GM23248 (cell line): Measurements from ENCODE around the gene SNRPA. TPM values are rescaled to one million over a fixed set of nuclear protein-coding genes. Genes with fewer than 3 reads are reported as not detected.

Experiments
- DNase-seq: peaks from one replicate; pipeline ENCODE4 v3.0.0-alpha.2; 2015
- H2AFZ ChIP-seq: fragments of 200-600 bp; sonication (generic); 2 replicates; pipeline ENCODE4 v1.6.1; 2016; ENCODE audit warnings: antibody characterized with exemption
- H3F3A ChIP-seq: fragments of 200-600 bp; sonication (generic); 2 replicates; pipeline ENCODE4 v1.6.1; 2016; ENCODE audit warnings: mild to moderate bottlenecking, antibody characterized with exemption, mixed run types; ENCODE audit not compliant: insufficient read depth
- H3K27ac ChIP-seq: fragments of 200-600 bp; sonication (generic); 2 replicates; pipeline ENCODE4 v1.5.1; 2016; ENCODE audit warnings: mild to moderate bottlenecking
- H3K27me3 ChIP-seq: fragments of 200-600 bp; sonication (generic); replicated peaks from 2 replicates; pipeline ENCODE4 v1.6.1; 2016; ENCODE audit warnings: mild to moderate bottlenecking; ENCODE audit not compliant: insufficient read depth
- H3K36me3 ChIP-seq: fragments of 200-600 bp; sonication (generic); 2 replicates; pipeline ENCODE4 v1.6.1; 2016; ENCODE audit warnings: low read depth, mild to moderate bottlenecking
- H3K4me1 ChIP-seq: fragments of 200-600 bp; sonication (generic); 2 replicates; pipeline ENCODE4 v1.6.1; 2016; ENCODE audit warnings: mild to moderate bottlenecking; ENCODE audit not compliant: insufficient read depth
- H3K4me2 ChIP-seq: fragments of 200-600 bp; sonication (generic); one replicate; pipeline ENCODE4 v1.6.1; 2016; ENCODE audit warnings: mild to moderate bottlenecking; ENCODE audit not compliant: unreplicated experiment
- H3K4me3 ChIP-seq: fragments of 200-600 bp; sonication (generic); 2 replicates; pipeline ENCODE4 v1.5.1; 2016; ENCODE audit warnings: mild to moderate bottlenecking
- H3K79me2 ChIP-seq: fragments of 200-600 bp; sonication (generic); 2 replicates; pipeline ENCODE4 v1.6.1; 2016; ENCODE audit warnings: mild to moderate bottlenecking; ENCODE audit not compliant: insufficient read depth
- H3K9ac ChIP-seq: fragments of 200-600 bp; sonication (generic); 2 replicates; pipeline ENCODE4 v1.6.1; 2016; ENCODE audit warnings: mild to moderate bottlenecking
- H3K9me2 ChIP-seq: fragments of 200-600 bp; sonication (generic); 2 replicates; pipeline ENCODE4 v1.6.1; 2016; ENCODE audit warnings: mixed run types, mild to moderate bottlenecking, moderate library complexity; ENCODE audit not compliant: insufficient read depth
- H3K9me3 ChIP-seq: fragments of 200-600 bp; sonication (generic); one replicate; pipeline ENCODE4 v1.6.1; 2017; ENCODE audit warnings: low read depth
- H4K20me1 ChIP-seq: fragments of 200-600 bp; sonication (generic); 2 replicates; pipeline ENCODE4 v1.6.0; 2016; ENCODE audit not compliant: insufficient read depth
- EZH2 ChIP-seq: fragments of 200-600 bp; sonication (generic); IDR thresholded peaks from 2 replicates; pipeline ENCODE4 v1.6.1; 2018; ENCODE audit warnings: antibody characterized with exemption, mild to moderate bottlenecking; ENCODE audit not compliant: insufficient read depth, poor library complexity, severe bottlenecking
- EZH2phosphoT487 ChIP-seq: fragments of 200-600 bp; sonication (generic); IDR thresholded peaks from 2 replicates; pipeline ENCODE4 v1.6.1; 2018; ENCODE audit warnings: antibody characterized with exemption, moderate library complexity, mild to moderate bottlenecking, low read depth; ENCODE audit not compliant: insufficient read depth
- WGBS, 2 experiments: methylation state at CpG; one replicate each; pipeline ENCODE4 v1.1.6; 2015 to 2017; ENCODE audit warnings: low lambda C conversion rate in 2 of 2, low coverage in 1 of 2; ENCODE audit errors: missing lambda C conversion rate in 2 of 2; 5-methylcytosine and 5-hydroxymethylcytosine counted together
- in situ Hi-C: fragments of 300-500 bp; cut with MboI; formaldehyde crosslinking; loops from 2 replicates; pipeline ENCODE4 v1.15.0; 2020
- polyA plus RNA-seq: library from polyadenylated mRNA; unstranded; fragments of >200 nt; fragmentation: Nextera tagmentation; extraction: Ambion mirVana; gene quantifications from 2 replicates; pipeline ENCODE4 v1.2.1, GENCODE V29; 2016
- total RNA-seq: library from RNA; depleted of rRNA; stranded (reverse); fragments of >200 nt; shearing (Covaris generic); gene quantifications from 2 replicates; pipeline ENCODE4 v1.2.3, GENCODE V29; 2014

The SNRPA gene
- total and polyA plus RNA-seq, 2 experiments from 2014 or later = 30.6 to 58.5 TPM

DNA sequence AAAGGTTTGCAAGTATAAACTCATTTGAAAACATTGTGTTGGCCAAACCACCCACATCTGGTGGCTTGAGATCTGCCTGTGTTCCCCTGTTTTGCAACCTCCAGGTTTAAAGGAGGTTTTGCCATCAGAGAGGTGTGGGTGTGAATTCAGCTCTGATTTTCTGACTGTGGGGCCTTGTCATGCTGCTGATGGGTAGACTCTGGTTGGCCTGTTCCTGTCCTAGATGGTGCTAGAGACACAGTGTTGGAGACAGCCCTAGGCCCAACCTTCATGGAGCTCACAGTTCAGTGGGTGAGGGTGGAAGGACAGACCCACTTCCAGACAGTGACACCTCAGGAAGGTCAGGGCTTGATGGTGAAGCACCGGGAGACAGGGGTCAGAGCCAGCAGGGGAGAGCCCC, 34.5 kb downstream of the SNRPA start:
- H4K20me1 ChIP-seq = no peaks in the 10 kb centered on the region
- H2AFZ ChIP-seq = no peak overlapping the region
- H3K9me2 ChIP-seq = no peaks in the 10 kb centered on the region
- no peak for DNase-seq
- TF ChIP-seq EZH2 (no peak), EZH2phosphoT487 (no peak)
- 95% methylated on average over 1 of the region's 1 CpG; no CpG with 5 or more reads in 1 of the 2 experiments for WGBS, 2 experiments
- no peaks in the 10 kb centered on the region for H3F3A ChIP-seq
- in situ Hi-C loops = no loop called here
- H3K4me1 ChIP-seq = no peaks in the 10 kb centered on the region
- H3K27me3 ChIP-seq = no peaks in the 10 kb centered on the region
- no peak overlapping the region for H3K27ac ChIP-seq
- no peaks in the 10 kb centered on the region for H3K79me2 ChIP-seq
- no peaks in the 10 kb centered on the region for H3K36me3 ChIP-seq
- H3K9me3 ChIP-seq = no peaks in the 10 kb centered on the region
- no peak overlapping the region for H3K9ac ChIP-seq
- H3K4me3 ChIP-seq = no peak overlapping the region
- no peak overlapping the region for H3K4me2 ChIP-seq

DNA sequence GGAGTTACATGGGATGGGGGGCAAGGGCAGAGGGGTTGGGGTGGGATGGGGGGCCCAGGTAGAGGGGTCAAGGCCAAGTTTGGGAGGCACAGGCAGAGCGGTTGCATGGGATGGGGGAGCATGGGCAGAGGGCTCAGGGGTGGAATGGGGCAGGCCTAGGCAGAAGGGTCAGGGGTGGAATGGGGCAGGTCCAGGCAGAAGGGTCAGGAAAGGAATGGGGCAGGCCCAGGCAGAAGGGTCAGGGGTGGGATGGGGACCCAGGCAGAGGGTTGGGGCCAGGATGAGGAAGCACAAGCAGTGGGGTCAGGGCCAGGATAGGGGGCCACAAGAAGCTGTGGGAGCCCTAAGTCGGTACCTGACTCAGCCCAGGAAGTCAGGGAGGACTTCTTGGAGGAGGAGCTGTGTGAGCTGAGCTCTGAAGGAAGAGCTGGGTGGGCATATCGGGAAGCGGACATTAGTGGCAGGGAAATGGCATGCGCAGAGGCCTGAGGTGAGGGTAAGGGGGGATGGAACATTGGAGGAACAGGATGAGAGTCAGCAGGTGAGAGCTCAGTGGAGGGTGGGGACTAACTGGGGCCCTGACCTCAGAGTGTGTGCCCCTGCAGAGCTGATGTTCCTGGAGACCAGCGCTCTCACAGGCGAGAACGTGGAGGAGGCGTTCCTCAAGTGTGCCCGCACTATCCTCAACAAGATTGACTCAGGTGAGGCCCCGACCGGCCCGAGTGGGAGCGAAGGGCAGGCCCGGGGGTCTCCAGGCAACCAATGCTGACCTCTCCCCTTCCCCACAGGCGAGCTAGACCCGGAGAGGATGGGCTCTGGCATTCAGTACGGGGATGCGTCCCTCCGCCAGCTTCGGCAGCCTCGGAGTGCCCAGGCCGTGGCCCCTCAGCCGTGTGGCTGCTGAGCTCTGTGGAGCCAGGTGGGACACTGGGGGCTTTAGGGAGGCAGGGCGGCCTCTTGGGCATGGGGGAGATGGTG, 35.3 kb downstream of the SNRPA start:
- no peak overlapping the region for H3K9ac ChIP-seq
- no peaks in the 10 kb centered on the region for H3K9me2 ChIP-seq
- H3F3A ChIP-seq = no peaks in the 10 kb centered on the region
- H4K20me1 ChIP-seq = no peaks in the 10 kb centered on the region
- no peaks in the 10 kb centered on the region for H3K36me3 ChIP-seq
- no peak overlapping the region for H3K27ac ChIP-seq
- DNase-seq = no peak
- no peaks in the 10 kb centered on the region for H3K27me3 ChIP-seq
- no peaks in the 10 kb centered on the region for H3K9me3 ChIP-seq
- no peak overlapping the region for H3K4me2 ChIP-seq
- no peak overlapping the region for H2AFZ ChIP-seq
- WGBS, 2 experiments = 86 to 89% methylated on average over 24 to 25 of the region's 25 CpGs
- no peak overlapping the region for H3K4me3 ChIP-seq
- no peaks in the 10 kb centered on the region for H3K79me2 ChIP-seq
- TF ChIP-seq EZH2 (no peak), EZH2phosphoT487 (no peak)
- no peaks in the 10 kb centered on the region for H3K4me1 ChIP-seq
- in situ Hi-C loops = no loop called here

DNA sequence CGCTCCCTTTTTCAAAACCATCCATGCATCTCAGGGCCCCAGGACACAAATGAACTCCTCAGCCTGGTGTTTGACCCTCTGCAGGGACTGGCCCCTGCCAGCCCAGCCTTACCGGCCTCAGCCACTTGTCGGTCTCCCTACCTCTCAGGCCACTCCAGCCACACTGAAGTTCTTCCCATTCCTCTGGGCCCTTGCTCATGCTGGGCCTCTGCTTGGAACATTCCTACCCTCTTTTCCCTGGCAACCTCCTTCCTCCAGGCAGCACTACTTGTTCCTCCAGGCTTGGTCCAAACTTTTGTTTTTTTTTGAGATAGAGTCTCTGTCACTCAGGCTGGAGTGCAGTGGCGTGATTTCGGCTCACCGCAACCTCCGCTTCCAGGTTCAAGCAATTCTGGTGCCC, 40.3 kb downstream of the SNRPA start:
- H2AFZ ChIP-seq = no peak overlapping the region
- H3K9me3 ChIP-seq = no peaks in the 10 kb centered on the region
- no peak overlapping the region for H3K9ac ChIP-seq
- DNase-seq = no peak
- H3K27me3 ChIP-seq = no peaks in the 10 kb centered on the region
- in situ Hi-C loops = no loop called here
- no peaks in the 10 kb centered on the region for H4K20me1 ChIP-seq
- H3K4me3 ChIP-seq = no peak overlapping the region
- TF ChIP-seq EZH2 (no peak), EZH2phosphoT487 (no peak)
- 89 to 95% methylated on average over 7 of the region's 7 CpGs for WGBS, 2 experiments
- H3K9me2 ChIP-seq = no peaks in the 10 kb centered on the region
- H3K4me1 ChIP-seq = no peaks in the 10 kb centered on the region
- H3K4me2 ChIP-seq = no peak overlapping the region
- no peaks in the 10 kb centered on the region for H3K79me2 ChIP-seq
- no peaks in the 10 kb centered on the region for H3F3A ChIP-seq
- H3K36me3 ChIP-seq = no peaks in the 10 kb centered on the region
- no peak overlapping the region for H3K27ac ChIP-seq

DNA sequence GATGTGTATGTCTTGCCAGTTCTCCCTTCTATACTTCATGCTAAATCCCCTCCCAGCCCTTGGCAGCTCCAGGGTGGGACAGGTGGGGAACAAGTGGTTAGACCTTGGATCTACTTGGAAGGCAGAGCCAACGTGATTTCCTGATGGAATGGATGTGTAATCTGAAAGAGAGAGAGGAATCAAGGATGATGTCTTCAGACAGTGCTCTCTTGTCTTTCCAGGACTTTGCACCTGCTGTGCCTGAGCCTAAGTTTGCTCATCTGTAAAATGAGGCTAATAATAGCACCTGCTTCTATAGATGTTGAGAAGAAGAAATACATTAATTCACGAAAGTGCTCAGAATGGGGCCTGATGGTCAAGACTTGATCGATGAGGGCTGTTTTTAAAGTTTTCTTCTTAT, 41.0 kb downstream of the SNRPA start:
- Histone ChIP-seq H3K9ac (no peak overlapping the region), H3K9me2 (no peaks in the 10 kb centered on the region), H3K9me3 (no peaks in the 10 kb centered on the region), H3F3A (no peaks in the 10 kb centered on the region), H4K20me1 (no peaks in the 10 kb centered on the region), H3K4me2 (no peak overlapping the region), H3K4me1 (no peaks in the 10 kb centered on the region), H3K79me2 (no peaks in the 10 kb centered on the region), H3K27me3 (no peaks in the 10 kb centered on the region), H2AFZ (no peak overlapping the region), H3K4me3 (no peak overlapping the region), H3K27ac (no peak overlapping the region), H3K36me3 (no peaks in the 10 kb centered on the region)
- in situ Hi-C loops = no loop called here
- 75 to 80% methylated on average over 3 of the region's 3 CpGs for WGBS, 2 experiments
- DNase-seq = no peak
- no peak for TF ChIP-seq EZH2phosphoT487
- no peak for TF ChIP-seq EZH2
